ENCODE results near the gene SLC7A1.

Gene SLC7A1

GRCh38 chr13:29489650-29490560 lies 105.6 kb downstream of the SLC7A1 start:
- DNase-seq (ENCODE audit: low read depth) = no peak

GRCh38 chr13:29487466-29488454 lies 107.7 kb downstream of the SLC7A1 start:
- no peak for DNase-seq (ENCODE audit: low read depth)

DNA sequence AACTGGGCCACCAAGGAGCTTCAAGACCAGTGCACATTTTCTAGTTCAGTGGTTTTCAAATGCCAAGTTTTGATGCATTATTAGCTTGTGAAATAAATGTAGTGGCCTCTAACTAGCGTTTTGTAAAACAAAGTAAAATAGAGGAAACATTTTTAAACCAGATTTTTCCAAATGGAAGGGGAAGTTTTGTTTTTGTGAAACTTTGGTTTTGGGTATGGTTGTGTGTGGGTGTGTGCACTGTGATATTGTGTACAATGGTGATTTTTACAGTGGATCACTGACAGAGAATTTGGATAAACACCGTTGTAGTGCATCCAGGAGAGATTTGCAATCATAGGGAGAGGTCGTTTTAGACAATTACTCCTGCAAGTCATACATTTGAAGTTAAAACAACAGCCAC lies 108.9 kb downstream of the SLC7A1 start:
- no peak for DNase-seq (ENCODE audit: low read depth)

GRCh38 chr13:29484796-29485195 lies 110.7 kb downstream of the SLC7A1 start:
- DNase-seq (ENCODE audit: low read depth) = no peak

DNA sequence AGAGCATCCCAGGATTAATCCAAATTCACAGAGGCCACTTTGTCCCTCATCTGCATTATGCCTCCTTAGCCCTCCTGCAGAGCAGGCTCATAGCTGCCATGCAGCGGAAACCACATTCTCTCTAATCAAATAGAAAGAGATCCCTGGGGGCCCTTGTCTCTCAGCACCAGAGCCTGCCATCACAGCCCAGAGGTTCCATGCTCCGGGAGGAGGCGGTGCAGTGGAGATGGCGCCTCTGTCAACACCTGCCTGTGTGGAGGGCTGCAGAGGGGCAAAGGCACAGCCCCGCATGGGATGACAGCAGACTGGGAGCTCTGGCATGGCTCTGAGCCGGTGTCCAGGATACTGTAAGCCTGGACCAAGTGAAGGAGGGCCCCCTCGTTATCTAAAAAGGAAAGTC lies 111.3 kb downstream of the SLC7A1 start:
- no peak for DNase-seq (ENCODE audit: low read depth)

- no peak for DNase-seq (ENCODE audit: low read depth)
Measured at GRCh38 chr13:29483623-29484022, 111.9 kb downstream of the SLC7A1 start.

- no peak for DNase-seq (ENCODE audit: low read depth)
Measured at GRCh38 chr13:29483211-29483610, 112.3 kb downstream of the SLC7A1 start.

GRCh38 chr13:29482504-29482903 lies 113.0 kb downstream of the SLC7A1 start:
- no peak for DNase-seq (ENCODE audit: low read depth)

GRCh38 chr13:29481603-29482002 lies 113.9 kb downstream of the SLC7A1 start:
- no peak for DNase-seq (ENCODE audit: low read depth)

DNA sequence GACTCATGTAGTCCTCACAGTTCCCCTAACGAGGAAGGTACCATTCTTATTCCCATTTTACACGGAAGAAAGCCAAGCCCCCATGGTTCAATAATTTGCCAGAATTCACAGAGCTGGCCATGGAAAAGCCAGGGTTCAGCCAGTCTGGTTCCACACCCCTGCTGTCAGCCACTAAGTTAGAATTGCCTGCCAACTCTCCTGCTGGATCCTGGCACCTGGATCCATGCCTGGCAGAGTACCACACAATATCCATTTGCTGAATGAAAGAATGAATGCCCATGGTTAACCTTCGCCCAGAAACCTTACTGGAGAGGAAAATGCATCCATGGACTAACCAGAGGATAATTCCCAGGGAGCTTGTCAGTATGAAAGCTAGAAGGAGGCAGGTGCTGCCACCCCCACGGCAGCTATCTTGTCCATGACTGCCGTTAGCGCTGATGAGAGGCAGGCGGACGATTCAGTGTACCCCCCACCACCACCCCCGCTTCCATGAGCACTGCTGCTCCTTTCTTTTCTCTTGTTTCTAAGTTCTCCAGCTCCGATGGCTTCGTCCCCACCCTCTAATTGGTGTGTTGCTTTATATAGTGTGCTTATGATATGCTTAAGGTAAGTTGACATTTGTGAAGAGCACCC lies 114.5 kb downstream of the SLC7A1 start:
- no peak for DNase-seq (ENCODE audit: low read depth)

GRCh38 chr13:29479716-29480492 lies 115.6 kb downstream of the SLC7A1 start:
- no peak for DNase-seq (ENCODE audit: low read depth)

GRCh38 chr13:29476046-29476445 lies 119.4 kb downstream of the SLC7A1 start:
- no peak for DNase-seq (ENCODE audit: low read depth)

- no peak for DNase-seq (ENCODE audit: low read depth)
Measured at GRCh38 chr13:29474991-29475390, 120.5 kb downstream of the SLC7A1 start.

DNA sequence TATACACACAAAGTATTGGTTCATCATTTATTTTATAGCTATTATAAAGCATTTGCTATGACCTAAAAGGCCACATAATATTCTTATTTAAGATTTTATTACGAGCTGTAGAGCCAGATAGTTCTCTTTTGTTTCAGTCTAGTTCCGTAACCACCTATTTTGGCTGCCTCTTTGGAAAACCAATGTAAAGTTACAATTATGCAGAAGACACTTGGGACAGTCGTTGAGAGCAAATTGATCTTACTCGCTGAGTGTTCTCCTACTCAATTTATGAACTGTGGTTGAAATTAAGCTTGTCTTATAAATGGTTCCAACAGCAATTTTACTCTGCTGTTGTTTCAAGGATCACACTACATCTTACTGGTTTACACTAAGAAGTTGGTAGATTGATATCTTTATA lies 122.3 kb downstream of the SLC7A1 start:
- no peak for DNase-seq (ENCODE audit: low read depth)

DNA sequence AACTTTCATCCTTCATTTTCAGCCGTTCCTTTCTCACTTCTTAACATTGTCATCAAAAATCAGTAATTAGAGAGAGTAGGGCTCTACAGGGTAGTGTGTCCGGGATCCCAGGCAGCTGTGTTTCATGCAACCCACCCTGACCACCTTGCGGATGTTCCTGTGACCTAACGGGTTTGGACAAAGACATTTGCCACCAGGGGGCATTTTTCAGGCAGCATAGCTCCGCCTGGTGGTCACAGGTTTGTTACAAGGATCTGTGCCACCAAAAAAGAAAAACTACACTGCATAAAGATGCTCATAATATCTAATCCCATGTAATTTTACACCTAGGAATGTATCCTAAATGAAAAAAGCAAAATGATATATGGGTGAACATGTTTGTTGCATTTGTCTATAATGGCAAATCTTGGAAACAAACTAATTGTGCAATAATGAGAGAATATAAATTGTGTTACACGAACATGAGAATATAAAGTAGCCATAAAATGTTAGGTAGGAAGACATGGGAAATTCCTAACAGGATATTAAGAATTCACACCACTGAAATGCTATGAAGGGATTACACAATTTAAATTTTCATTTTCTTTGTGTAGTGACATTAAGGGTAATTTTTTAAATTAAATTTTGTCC lies 123.0 kb downstream of the SLC7A1 start:
- peak; percentile 29 for DNase-seq (ENCODE audit: low read depth)

DNA sequence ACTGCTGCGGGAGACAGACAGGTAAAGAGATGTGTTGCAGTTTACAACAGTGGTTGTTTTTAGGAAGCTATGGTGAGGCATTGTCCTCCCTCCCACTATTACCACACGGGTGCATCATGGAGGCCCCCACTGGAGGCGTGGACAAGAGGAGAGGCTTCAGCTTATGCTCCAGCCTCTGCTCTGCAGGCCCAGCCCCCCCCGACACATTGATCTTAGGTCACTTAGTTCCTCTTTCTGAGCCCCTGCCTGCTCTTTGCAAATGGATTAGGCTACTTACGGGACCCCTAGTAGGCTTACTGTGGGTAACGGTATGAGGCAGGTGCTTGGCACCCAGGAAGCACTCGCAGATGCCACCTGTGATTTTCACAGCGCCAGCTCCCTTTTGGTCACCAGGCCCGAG lies 123.9 kb downstream of the SLC7A1 start:
- no peak for DNase-seq (ENCODE audit: low read depth)

DNA sequence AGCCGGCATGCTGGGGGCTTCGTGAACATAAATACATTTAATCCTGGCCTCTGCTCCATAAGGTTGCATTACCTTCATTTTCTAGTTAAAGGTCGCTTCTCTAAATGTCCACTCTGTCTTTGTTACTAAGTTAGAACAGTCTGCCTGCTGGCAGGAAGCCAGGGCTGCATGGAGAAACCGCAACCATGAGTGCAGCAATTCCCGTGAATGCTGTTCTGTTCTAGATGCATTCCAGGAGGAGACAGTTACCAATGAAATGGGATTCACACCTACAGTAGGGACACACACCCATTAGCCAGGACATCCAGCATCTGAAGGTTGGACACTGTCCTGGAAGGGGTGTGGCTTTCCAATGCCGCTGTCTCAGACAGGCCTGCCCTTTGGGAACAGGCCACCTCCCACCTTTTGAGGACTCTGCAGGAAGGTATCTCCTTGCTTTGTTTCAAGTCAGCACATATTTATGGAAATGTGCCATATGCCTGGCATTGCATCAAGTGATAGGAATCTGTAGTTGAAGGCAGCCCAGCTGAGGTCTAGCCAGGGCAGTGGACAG lies 129.7 kb downstream of the SLC7A1 start:
- DNase-seq (ENCODE audit: low read depth) = peak; percentile 13

DNA sequence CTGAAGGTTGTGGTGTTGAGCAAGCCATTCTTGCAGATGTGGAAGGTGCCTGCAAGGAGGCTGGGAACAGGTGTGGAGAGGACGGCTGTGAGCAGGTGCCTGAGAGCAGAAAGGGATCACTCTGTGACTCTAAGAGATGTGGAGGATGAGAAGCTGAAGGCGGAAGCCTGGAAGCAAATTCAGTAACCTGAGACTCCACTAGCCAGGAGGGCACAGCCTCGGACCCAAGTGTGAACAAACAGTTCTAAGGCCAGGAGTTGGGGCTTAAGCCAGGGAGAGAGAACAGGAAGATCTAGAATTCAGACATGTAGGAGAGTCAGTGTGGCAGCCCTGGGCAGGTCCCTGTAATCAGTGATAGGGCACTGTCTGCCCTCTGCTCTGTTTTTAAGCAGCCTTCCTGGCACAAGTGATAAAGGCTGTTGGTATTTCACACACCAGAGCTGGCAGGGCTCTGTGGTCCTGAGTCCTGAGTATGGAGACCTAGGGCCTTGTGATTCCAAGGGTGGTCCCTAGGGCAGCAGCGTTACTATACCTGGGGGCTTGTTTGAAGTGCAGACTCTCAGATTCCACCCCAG lies 131.3 kb downstream of the SLC7A1 start:
- no peak for DNase-seq (ENCODE audit: low read depth)

DNA sequence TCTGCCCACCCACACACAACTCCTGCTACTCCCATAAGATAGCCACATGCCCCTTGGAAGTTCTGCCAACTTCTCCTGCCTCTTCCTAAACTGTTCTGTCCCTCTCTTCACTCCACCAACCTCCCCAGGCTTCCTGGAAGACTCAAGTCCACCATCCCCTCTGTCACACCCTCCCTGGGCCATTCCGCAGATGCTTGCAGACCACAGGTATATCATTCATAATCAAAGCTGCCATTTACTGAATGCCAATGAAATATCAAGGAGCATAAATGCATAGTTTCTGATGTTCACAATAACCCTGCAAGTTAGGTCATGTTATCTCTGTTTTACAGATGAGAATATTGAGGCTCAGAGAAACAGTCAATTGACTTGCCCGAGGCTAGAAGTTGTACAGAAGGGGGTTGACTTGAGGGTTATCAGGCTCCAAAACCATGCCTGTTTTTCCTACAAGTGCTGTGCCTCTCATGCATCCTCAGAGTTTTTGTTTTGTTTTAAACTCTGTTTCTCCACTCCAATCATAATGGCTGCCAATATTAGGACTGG lies 135.6 kb downstream of the SLC7A1 start:
- DNase-seq (ENCODE audit: low read depth) = no peak

Data from stromal cell of bone marrow (primary cell).